B cell (primary cell): ENCODE results near the gene ERC1. TPM values are rescaled to one million over a fixed set of nuclear protein-coding genes. Genes with fewer than 3 reads are reported as not detected.

Experiments
- ATAC-seq: fragments of 200-7000 bp; cut with Tn5 transposase; one replicate; pipeline ENCODE4 v1.10.0; 2021; ENCODE audit warnings: low read depth, mild to moderate bottlenecking, moderate number of reproducible peaks, moderate library complexity
- CTCF ChIA-PET: fragments of 350-600 bp; sonication (Branson Sonifier 250); formaldehyde crosslinking; loops from one replicate; lab custom pipeline; 2021; ENCODE audit warnings: antibody characterized with exemption, inconsistent platforms; lab: Charles Lee
- POLR2A ChIA-PET: fragments of 350-600 bp; sonication (Branson Sonifier 250); formaldehyde crosslinking; loops from one replicate; lab custom pipeline; 2021; ENCODE audit warnings: antibody characterized with exemption; lab: Charles Lee
- DNase-seq: peaks from one replicate; pipeline ENCODE4 v3.0.0; 2013
- H2AFZ ChIP-seq: 2 replicates; pipeline ENCODE4 v1.6.1; 2012; ENCODE audit warnings: mild to moderate bottlenecking, low read depth, low read length; ENCODE audit not compliant: insufficient read depth, poor library complexity, severe bottlenecking
- H3K27ac ChIP-seq, 2 donors: 1 replicate in 1 of 2; 2 replicates in 1 of 2; pipeline ENCODE4 v1.5.1; 2012 to 2013; ENCODE audit warnings: low read length in 2 of 2, mild to moderate bottlenecking in 2 of 2, moderate library complexity in 1 of 2
- H3K27me3 ChIP-seq, 4 experiments: fragments of 200-600 bp in 1 of 4; sonication (generic) in 1 of 4; replicated peaks in 1 of 4; 1 replicate in 2 of 4; 2 replicates in 2 of 4; pipeline versions ENCODE4 v1.6.1 to v1.7.0; 2013 to 2016; ENCODE audit warnings: low read length in 3 of 4, mild to moderate bottlenecking in 2 of 4, mixed read lengths in 1 of 4, moderate library complexity in 1 of 4; ENCODE audit not compliant: insufficient read depth in 4 of 4, control insufficient read depth in 3 of 4; ENCODE audit errors: control extremely low read depth in 1 of 4
- H3K36me3 ChIP-seq, 2 experiments: replicated peaks in 1 of 2; 1 replicate in 1 of 2; 2 replicates in 1 of 2; pipeline versions ENCODE4 v1.6.1 to v1.7.1; 2013; ENCODE audit warnings: low read length in 1 of 2; ENCODE audit not compliant: insufficient read depth in 2 of 2, control insufficient read depth in 1 of 2; ENCODE audit errors: control extremely low read depth in 1 of 2, extremely low read depth in 1 of 2
- H3K4me1 ChIP-seq, 2 donors: fragments of 200-600 bp in 1 of 2; sonication (generic) in 1 of 2; 1 replicate in 1 of 2; 2 replicates in 1 of 2; pipeline versions ENCODE4 v1.5.1 to v1.6.1; 2013 to 2017; ENCODE audit warnings: low read length in 2 of 2; ENCODE audit not compliant: control insufficient read depth in 2 of 2, insufficient read depth in 2 of 2
- H3K4me2 ChIP-seq: replicated peaks from 2 replicates; pipeline ENCODE3; 2012; ENCODE audit warnings: mild to moderate bottlenecking, low read depth, low read length; ENCODE audit not compliant: poor library complexity, severe bottlenecking
- H3K4me3 ChIP-seq, 5 experiments: fragments of 200-600 bp in 1 of 5; sonication (generic) in 1 of 5; 1 replicate in 3 of 5; 2 replicates in 2 of 5; pipeline versions ENCODE4 v1.5.1 to v1.7.0; 2011 to 2016; ENCODE audit warnings: low read length in 4 of 5, mild to moderate bottlenecking in 4 of 5, low read depth in 2 of 5, control low read depth in 1 of 5, moderate library complexity in 1 of 5; ENCODE audit not compliant: insufficient read depth in 1 of 5; ENCODE audit errors: control extremely low read depth in 1 of 5, extremely low read depth in 1 of 5
- H3K79me2 ChIP-seq: fragments of 200-600 bp; sonication (generic); one replicate; pipeline ENCODE4 v1.6.0; 2016; ENCODE audit warnings: low read length; ENCODE audit not compliant: control insufficient read depth, insufficient read depth
- H3K9ac ChIP-seq: fragments of 200-600 bp; sonication (generic); 2 replicates; pipeline ENCODE4 v1.6.1; 2017; ENCODE audit warnings: mild to moderate bottlenecking, low read length, moderate library complexity
- H3K9me3 ChIP-seq, 3 donors: one replicate each; pipeline versions ENCODE4 v1.6.1 to v1.7.1; 2013; ENCODE audit warnings: low read length in 2 of 3; ENCODE audit not compliant: control insufficient read depth in 2 of 3, insufficient read depth in 1 of 3; ENCODE audit errors: control extremely low read depth in 1 of 3
- H4K20me1 ChIP-seq: 2 replicates; pipeline ENCODE4 v1.6.0; 2012; ENCODE audit warnings: mild to moderate bottlenecking, low read length; ENCODE audit not compliant: insufficient read depth, control insufficient read depth, poor library complexity, severe bottlenecking
- H3K27ac Mint-ChIP-seq: one replicate; pipeline ENCODE4 v1.8.0; 2021; ENCODE audit warnings: mixed read lengths
- H3K27me3 Mint-ChIP-seq: one replicate; pipeline ENCODE4 v1.8.0; 2021; ENCODE audit warnings: mixed read lengths
- H3K4me1 Mint-ChIP-seq: one replicate; pipeline ENCODE4 v1.8.0; 2021; ENCODE audit warnings: mixed read lengths
- H3K4me3 Mint-ChIP-seq: one replicate; pipeline ENCODE4 v1.8.0; 2021; ENCODE audit warnings: mixed read lengths
- H3K9me3 Mint-ChIP-seq: one replicate; pipeline ENCODE4 v1.8.0; 2022; ENCODE audit warnings: mixed read lengths; ENCODE audit not compliant: insufficient read depth
- CTCF ChIP-seq: fragments of 200-600 bp; IDR thresholded peaks from one replicate; pipeline ENCODE4 v1.8.0; 2022; ENCODE audit warnings: antibody characterized with exemption, mild to moderate bottlenecking
- EZH2 ChIP-seq: IDR thresholded peaks from 2 replicates; pipeline ENCODE4 v1.6.1; 2012; ENCODE audit warnings: borderline replicate concordance, low read depth, mild to moderate bottlenecking, moderate library complexity, low read length; ENCODE audit not compliant: insufficient read depth, poor library complexity, severe bottlenecking
- WGBS: methylation state at CpG from one replicate; pipeline ENCODE4 v1.1.5; 2013; ENCODE audit warnings: missing lambda C conversion rate; ENCODE audit not compliant: insufficient coverage; 5-methylcytosine and 5-hydroxymethylcytosine counted together
- intact Hi-C: fragments of 100-400 bp; cut with micrococcal nuclease; formaldehyde crosslinking; loops from one replicate; pipeline ENCODE4 v1.10.0; 2022
- polyA plus RNA-seq: library from polyadenylated mRNA; depleted of rRNA; stranded (reverse); fragments of >200 nt; gene quantifications from 2 replicates; pipeline ENCODE4 v1.2.3, GENCODE V29; 2012
- total RNA-seq, 2 donors: library from RNA; stranded (reverse); fragments of 120-200 nt in 1 of 2; gene quantifications; 1 replicate in 1 of 2; 2 replicates in 1 of 2; pipeline versions ENCODE4 v1.2.3 to v1.2.4, GENCODE V29; 2013 to 2022

Gene ERC1
- total and polyA plus RNA-seq, 2 donors (not counting 1 experiment from before 2014, with no cell fraction given): 4.0 to 77.6 TPM

GRCh38 chr12:1369938-1370500 lies 379.0 kb downstream of the ERC1 start:
- H3K79me2 ChIP-seq: no peaks in the 10 kb centered on the region
- intact Hi-C loops: no loop called here
- no peak overlapping the region for H3K4me2 ChIP-seq
- H3K4me3 ChIP-seq: no peak overlapping the region
- no peak overlapping the region for H3K4me3 Mint-ChIP-seq
- no peak overlapping the region for H3K9ac ChIP-seq
- no peak overlapping the region for H3K27ac Mint-ChIP-seq
- CTCF ChIA-PET: interaction anchor here (1.7 kb wide), 1 partner anchor 252 kb away, joined by 3 read pairs; no protein-coding TSS in a partner anchor
- DNase-seq (no peak), ATAC-seq (no peak)
- no peak overlapping the region for H3K27ac ChIP-seq
- no peak overlapping the region for H2AFZ ChIP-seq
- no peaks in the 10 kb centered on the region for H3K27me3 Mint-ChIP-seq
- no peaks in the 10 kb centered on the region for H3K27me3 ChIP-seq
- no peaks in the 10 kb centered on the region for H3K4me1 ChIP-seq
- peaks cover 0 to 2% (median 0%) of the 10 kb centered on the region in 3 donors for H3K9me3 ChIP-seq
- no peaks in the 10 kb centered on the region for H3K36me3 ChIP-seq
- TF ChIP-seq CTCF (no peak), EZH2 (no peak)
- H4K20me1 ChIP-seq: no peaks in the 10 kb centered on the region
- no CpG with 5 or more reads among the region's 1 CpG for WGBS
- no peaks in the 10 kb centered on the region for H3K9me3 Mint-ChIP-seq
- POLR2A ChIA-PET: no interaction called here
- no peaks in the 10 kb centered on the region for H3K4me1 Mint-ChIP-seq

GRCh38 chr12:1373901-1374735 lies 383.1 kb downstream of the ERC1 start:
- POLR2A ChIA-PET: no interaction called here
- H2AFZ ChIP-seq: no peak overlapping the region
- H3K4me1 Mint-ChIP-seq: no peaks in the 10 kb centered on the region

More at GRCh38 chr12:1373901-1374735, 383.1 kb downstream of the ERC1 start:
- no peak for TF ChIP-seq EZH2
- TF ChIP-seq CTCF: no peak
- H3K9me3 Mint-ChIP-seq: no peaks in the 10 kb centered on the region
- H3K79me2 ChIP-seq: no peaks in the 10 kb centered on the region
- CTCF ChIA-PET: no interaction called here
- ATAC-seq (no peak), DNase-seq (no peak)
- intact Hi-C loops: no loop called here
- H3K9me3 ChIP-seq: no peaks in the 10 kb centered on the region
- 100% methylated on average over 1 of the region's 8 CpGs for WGBS
- no peaks in the 10 kb centered on the region for H3K4me1 ChIP-seq
- no peaks in the 10 kb centered on the region for H4K20me1 ChIP-seq
- no peaks in the 10 kb centered on the region for H3K27me3 ChIP-seq
- no peak overlapping the region for H3K4me2 ChIP-seq
- H3K36me3 ChIP-seq: peaks cover 0 to 4% of the 10 kb centered on the region in 2 experiments
- H3K9ac ChIP-seq: no peak overlapping the region
- H3K27ac ChIP-seq: no peak overlapping the region
- H3K4me3 Mint-ChIP-seq: no peak overlapping the region
- H3K27me3 Mint-ChIP-seq: no peaks in the 10 kb centered on the region
- H3K4me3 ChIP-seq: no peak overlapping the region
- H3K27ac Mint-ChIP-seq: no peak overlapping the region
